Measurements from ENCODE around the gene SERGEF. TPM values are rescaled to one million over a fixed set of nuclear protein-coding genes. Genes with fewer than 3 reads are reported as not detected.
A peak's percentile ranks its signal among the peaks of the same experiment; 100 is the strongest.

SERGEF gene
- total RNA-seq (2014; rRNA removed; shearing (Covaris generic)): 12.7 and 31.7 TPM in 2 replicates

GRCh38 chr11:18012906-18013781 is at the start of gene SERGEF:
TSS of gene SERGEF (minus strand) at chr11:18013047. CDS start at chr11:18013010, 37 bp downstream.
- peak; percentile 95 for DNase-seq (ENCODE audit: low read depth)

- no peak for DNase-seq (ENCODE audit: low read depth)
Measured at GRCh38 chr11:18061351-18061750, 48.5 kb upstream of the SERGEF start.

GRCh38 chr11:18056561-18057181 is 43.8 kb upstream of the SERGEF start:
- no peak for DNase-seq (ENCODE audit: low read depth)

DNA sequence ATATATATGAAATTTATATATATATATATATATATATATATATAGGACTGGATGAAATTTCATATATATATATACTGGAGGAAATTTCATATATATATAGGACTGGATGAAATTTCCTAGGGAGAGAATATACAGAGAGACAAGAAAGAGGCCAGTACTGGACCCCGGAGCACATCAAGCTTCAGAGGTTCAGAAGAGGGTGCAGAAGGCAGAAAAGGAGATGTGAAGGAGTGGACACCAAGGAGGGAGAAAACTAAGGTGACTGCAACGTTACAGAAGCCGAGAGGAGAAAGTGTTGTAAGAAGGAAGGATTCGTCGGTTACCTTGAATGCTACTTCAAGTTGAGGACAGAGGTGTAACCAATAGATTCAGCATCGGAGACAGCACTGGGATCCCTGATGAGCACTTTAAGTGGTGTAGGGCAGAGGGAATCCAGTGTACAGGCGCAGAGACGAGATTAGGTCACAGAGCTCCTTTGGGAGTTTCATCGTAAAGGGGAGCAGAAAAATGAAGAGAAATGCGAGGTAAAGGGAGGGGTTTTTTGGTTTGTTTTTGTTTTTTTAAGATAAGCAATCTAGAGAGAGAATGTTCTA is 41.8 kb upstream of the SERGEF start:
- no peak for DNase-seq (ENCODE audit: low read depth)

DNA sequence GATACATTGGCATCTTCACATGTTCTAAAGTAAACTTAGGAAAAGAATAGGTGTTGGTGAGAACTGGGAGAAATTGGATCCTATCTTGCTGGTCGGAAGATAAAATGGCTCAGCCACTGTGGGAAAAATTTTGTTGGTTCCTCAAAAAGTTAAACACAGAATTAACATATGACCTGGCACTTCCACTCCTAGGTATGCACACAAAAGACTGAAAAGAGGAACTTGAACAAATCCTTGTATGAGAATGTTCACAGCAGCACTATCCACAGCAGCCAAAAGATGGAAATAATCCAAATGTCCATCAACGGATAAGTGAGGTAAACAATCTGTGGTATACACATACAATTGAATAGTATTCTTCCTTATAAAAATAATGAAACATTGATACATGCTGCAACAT is 38.0 kb upstream of the SERGEF start:
- no peak for DNase-seq (ENCODE audit: low read depth)

DNA sequence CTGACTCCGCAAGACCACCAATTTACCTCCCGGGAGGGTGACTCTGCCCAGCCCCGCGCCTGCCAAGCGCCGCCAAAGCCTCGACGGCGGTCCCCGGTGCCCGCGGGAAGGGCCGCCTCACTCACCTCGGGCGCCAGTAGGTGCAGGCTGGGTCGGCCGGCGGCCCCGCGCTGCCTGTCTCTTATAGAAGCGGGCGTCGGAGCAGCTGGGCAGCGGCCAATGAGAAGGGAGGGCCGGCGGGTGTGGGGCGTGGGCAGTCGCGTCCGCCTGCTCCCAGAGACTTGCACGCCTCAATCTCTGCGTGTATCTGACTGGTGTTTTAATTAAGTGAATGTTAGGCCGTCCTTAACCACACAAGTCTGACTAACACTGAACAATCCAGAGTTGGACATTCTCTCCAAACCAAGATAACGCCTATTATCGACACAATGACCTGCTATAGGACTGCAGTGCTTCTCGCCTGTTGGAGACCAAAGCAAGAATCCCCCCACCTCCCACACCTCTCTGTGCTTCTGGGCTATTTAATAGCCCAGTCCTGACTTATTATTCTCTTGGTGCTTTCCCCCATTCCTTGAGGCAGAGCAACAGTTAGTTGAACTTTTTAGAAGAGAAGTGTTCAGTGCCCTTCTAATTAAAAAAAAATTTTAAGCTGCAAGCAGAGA is 33.4 kb upstream of the SERGEF start, which contains the start of gene TPH1:
Gene TPH1 (minus strand): TSS at position 154 of the 662 bp plus-strand sequence. CDS start 5,507 bp downstream, outside the sequence.
- peak; percentile 79 for DNase-seq (ENCODE audit: low read depth)

GRCh38 chr11:18036456-18036855 is 23.6 kb upstream of the SERGEF start:
- no peak for DNase-seq (ENCODE audit: low read depth)

DNA sequence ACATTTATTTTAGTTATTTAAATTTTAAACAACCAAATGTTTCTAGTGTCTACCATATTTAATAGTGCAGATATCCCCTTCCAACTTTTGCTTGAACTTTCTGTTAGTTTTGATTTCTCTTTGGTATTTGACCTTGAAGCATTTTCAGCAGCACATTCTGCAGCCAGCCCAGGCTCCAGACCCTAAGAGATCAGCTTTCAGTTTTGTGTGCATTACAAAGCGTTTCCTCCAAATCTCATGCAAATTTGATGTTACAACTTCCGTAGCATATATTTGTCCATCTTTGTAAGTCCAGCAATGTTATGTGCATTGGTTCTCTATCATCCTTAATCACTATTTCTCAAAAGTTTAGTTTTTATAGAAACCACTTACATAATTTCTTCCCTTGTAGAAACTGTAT is 14.6 kb upstream of the SERGEF start:
- no peak for DNase-seq (ENCODE audit: low read depth)

DNA sequence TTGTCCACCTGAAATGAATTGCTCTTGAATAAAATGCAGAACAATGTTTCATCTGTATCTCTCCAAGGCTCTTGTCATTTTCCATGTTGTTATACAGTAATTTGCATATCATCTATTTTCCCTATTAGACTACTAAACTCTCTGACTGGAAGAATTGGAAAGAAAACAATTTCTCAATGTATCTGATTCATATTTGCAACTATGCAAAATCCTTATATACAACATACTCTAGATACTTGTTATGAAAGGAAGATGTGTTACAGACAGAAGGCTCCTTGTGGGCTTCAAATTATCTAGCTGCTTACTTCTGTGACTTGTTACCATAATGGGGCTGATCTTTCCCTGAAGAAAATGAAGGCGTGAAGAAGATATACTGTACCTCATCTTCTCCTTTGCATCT is 9.6 kb upstream of the SERGEF start:
- no peak for DNase-seq (ENCODE audit: low read depth)

- no peak for DNase-seq (ENCODE audit: low read depth)
Measured at GRCh38 chr11:18019650-18020049, 6.8 kb upstream of the SERGEF start.

- no peak for DNase-seq (ENCODE audit: low read depth)
Measured at GRCh38 chr11:18016789-18017188, 3.9 kb upstream of the SERGEF start.

- no peak for DNase-seq (ENCODE audit: low read depth)
Measured at GRCh38 chr11:18014876-18015275, 2.0 kb upstream of the SERGEF start.

- peak; percentile 15 for DNase-seq (ENCODE audit: low read depth)
Measured at GRCh38 chr11:18013790-18014507, 1.1 kb upstream of the SERGEF start.

DNA sequence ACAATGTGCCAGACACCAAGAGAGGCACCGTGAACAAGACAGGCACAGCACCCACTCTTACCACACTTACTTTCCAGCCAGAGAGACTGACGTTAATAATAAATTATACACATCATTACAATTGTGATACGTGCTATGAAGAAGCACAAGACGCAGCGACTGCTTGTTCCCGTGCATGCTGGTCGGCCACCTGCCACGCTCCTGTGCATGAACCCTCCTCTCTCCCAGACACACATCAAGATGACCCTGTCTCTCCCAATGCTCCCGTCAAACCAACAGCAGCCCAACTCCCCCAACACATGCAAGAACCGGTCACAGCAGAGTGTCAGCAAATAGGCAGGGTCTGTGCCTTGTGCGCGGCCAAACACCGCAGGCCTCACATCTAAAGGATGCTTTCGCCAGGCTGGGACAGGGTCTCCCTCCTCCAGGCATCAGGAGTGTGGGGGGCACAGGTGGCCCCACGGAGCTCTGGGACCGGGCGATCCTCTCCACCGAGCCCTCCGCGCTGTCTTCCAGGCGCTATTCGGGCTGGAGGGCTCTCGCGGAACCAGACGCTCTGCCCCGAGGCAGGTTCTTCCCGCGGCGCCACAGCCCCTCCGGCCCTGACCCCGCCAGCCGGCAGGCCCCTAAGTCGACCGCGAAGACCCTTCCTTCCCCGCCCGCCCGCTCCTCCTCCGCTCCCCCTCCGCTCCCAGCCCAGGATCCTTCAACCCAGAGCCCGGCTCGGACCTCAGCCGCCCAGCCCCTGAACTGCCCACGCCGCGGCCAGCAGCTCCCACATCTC is 533 bp downstream of the SERGEF start:
- DNase-seq (ENCODE audit: low read depth): peak; percentile 17

DNA sequence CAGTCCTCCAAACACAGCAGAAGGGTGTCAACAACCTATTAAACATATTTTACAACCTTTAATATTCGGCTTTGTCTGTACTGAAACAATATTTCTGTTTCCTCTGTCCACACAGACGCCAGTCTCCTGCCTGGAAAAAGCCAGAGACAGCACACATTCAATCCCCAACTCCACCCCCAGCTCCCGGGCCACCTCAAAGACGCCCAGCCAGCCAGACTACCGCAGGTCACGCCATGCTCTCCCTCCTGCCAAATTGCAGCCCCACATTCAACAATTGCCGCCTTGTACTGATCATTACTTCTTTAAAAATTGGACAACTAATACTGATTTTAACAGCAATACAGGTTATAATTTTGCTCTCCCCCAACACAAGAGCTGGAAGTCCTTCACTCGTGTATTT is 1.2 kb downstream of the SERGEF start:
- no peak for DNase-seq (ENCODE audit: low read depth)

DNA sequence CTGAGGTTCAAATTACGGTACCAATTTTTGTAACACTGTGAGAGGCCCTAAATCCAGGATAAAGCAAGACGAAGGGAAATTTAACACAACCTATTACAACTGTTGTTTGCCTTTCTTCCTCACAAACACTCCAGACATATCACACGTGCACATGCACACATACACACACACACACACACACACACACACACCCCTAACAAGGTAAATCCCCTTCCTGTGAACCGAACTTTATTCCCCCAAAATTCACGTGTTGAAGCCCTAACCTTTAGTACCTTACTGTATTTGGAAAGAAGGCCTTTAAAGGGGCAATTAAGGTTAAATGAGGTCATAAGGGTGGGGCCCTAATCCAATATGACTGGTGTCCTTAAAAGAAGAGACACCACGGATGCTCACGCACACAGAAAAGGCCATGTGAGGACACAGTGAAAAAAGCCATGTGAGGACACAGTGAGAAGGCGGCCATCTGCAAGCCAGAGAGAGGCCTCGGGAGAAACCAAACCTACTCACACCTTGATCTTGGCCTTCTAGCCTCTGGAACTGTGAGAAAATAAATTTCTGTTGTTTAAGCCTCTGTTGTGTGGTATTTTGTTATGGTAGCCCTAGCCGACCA is 1.8 kb downstream of the SERGEF start:
- DNase-seq (ENCODE audit: low read depth): no peak

- DNase-seq (ENCODE audit: low read depth): no peak
Measured at GRCh38 chr11:18010121-18010670, 2.7 kb downstream of the SERGEF start.

- DNase-seq (ENCODE audit: low read depth): no peak
Measured at GRCh38 chr11:18005376-18006129, 7.3 kb downstream of the SERGEF start.

DNA sequence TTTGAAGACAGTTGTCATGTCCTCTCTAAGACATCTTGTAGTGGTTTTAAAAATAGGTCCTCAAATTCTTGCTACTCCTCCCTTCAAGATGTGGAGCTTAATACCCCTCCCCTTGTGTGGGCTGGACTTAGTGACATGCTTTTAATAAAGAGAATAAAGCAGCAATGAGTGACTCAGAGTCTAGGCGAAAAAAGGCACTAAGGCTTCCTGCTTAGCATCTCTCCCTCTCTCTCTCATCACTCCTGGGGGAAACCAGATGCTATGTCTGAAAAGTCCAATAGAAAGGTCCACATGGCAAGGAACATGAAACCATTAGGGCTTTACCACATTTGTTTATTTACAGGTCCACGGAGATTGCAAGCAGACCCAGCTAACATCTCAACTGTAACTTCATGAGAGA is 11.7 kb downstream of the SERGEF start:
- DNase-seq (ENCODE audit: low read depth): no peak
